Heart right ventricle (tissue), 16 donors: ENCODE measurements around the gene ADAM8. TPM values are rescaled to one million over a fixed set of nuclear protein-coding genes. Genes with fewer than 3 reads are reported as not detected.

Source experiments
- ATAC-seq, 8 donors: fragments of 200-7000 bp; cut with Tn5 transposase; one replicate each; pipeline ENCODE4 v1.9.1; 2020; ENCODE audit warnings: mild to moderate bottlenecking in 8 of 8, moderate library complexity in 8 of 8, moderate number of reproducible peaks in 1 of 8
- DNase-seq, 2 donors: peaks; one replicate each; pipeline ENCODE4 v3.0.0-alpha.2; 2020
- H3K27ac ChIP-seq, 10 donors: fragments of 200-600 bp; sonication (generic) in 2 of 10; one replicate each; pipeline versions ENCODE4 v1.5.0 to v1.8.0; 2020 to 2022; ENCODE audit warnings: mild to moderate bottlenecking in 3 of 10
- H3K27me3 ChIP-seq, 7 donors: fragments of 200-600 bp; one replicate each; pipeline ENCODE4 v1.8.0; 2021 to 2022; ENCODE audit warnings: mild to moderate bottlenecking in 2 of 7
- H3K36me3 ChIP-seq, 9 donors: fragments of 200-600 bp; sonication (generic) in 1 of 9; one replicate each; pipeline versions ENCODE4 v1.5.0 to v1.8.0; 2020 to 2022; ENCODE audit warnings: mild to moderate bottlenecking in 2 of 9
- H3K4me1 ChIP-seq, 9 donors: fragments of 200-600 bp; sonication (generic) in 1 of 9; one replicate each; pipeline versions ENCODE4 v1.5.0 to v1.8.0; 2020 to 2022; ENCODE audit warnings: mild to moderate bottlenecking in 4 of 9
- H3K4me3 ChIP-seq, 10 donors: fragments of 200-600 bp; sonication (generic) in 2 of 10; one replicate each; pipeline versions ENCODE4 v1.5.0 to v1.8.0; 2020 to 2022; ENCODE audit warnings: mild to moderate bottlenecking in 7 of 10, moderate library complexity in 2 of 10
- H3K9me3 ChIP-seq, 11 donors: fragments of 200-600 bp in 10 of 11; sonication (generic) in 2 of 11; one replicate each; pipeline versions ENCODE4 v1.5.0 to v1.8.0; 2013 to 2022; ENCODE audit warnings: mild to moderate bottlenecking in 2 of 11, control low read depth in 1 of 11, moderate library complexity in 1 of 11
- WGBS, 2 donors: extraction: QIAGEN DNeasy Blood & Tissue Kit; methylation state at CpG; one replicate each; pipeline ENCODE4 v1.1.7; 2013; ENCODE audit warnings: inconsistent platforms in 1 of 2; 5-methylcytosine and 5-hydroxymethylcytosine counted together
- intact Hi-C, 10 donors: fragments of 100-400 bp; cut with DNase I; formaldehyde crosslinking; loops; one replicate each; pipeline versions ENCODE4 v1.11.1 to v1.14.2; 2022
- polyA plus RNA-seq, 2 donors: library from polyadenylated mRNA; stranded (reverse); fragments of 200-250 nt; gene quantifications; one replicate each; pipeline ENCODE4 v1.2.3, GENCODE V29; 2013
- total RNA-seq, 10 donors: library from RNA; stranded (reverse); fragmentation: NEBNext Ultra II Directional in 3 of 10; extraction: Animal tissue kit (Norgen Biotek cat#: 25700) in 3 of 10; gene quantifications; one replicate each; pipeline versions ENCODE4 v1.2.1 to v1.2.4, GENCODE V29; 2021 to 2023
- TF ChIP-seq, protein P1 (sequence below), 9 donors: fragments of 200-600 bp; sonication (generic) in 2 of 9; IDR thresholded peaks; one replicate each; pipeline versions ENCODE4 v1.5.0 to v1.8.0; 2021 to 2022; ENCODE audit warnings: antibody characterized with exemption in 9 of 9, mild to moderate bottlenecking in 5 of 9, moderate library complexity in 1 of 9
- donor health status: Arrhythmogenic right ventricular cardiomyopathy.
- donor health status: ischemic (EF 13 %, LVEDD 7.1; RV severe dilation, severe dysfunction).
- donor health status: healthy with polysubstance abuse.
- donor health status: DM: no; HTN: yes; CAD: no.
- donor health status: DM: no; HTN: no; CAD: no.
- donor health status: ischemic (EF 25% LVEDD 6.9; RV normal size, moderate dysfunction).
- donor health status: ischemic (EF 25% LVEDD 5.7; RV mildly dilated, moderate dysfunction).
- donor health status: healthy.
- donor health status: DM: yes; HTN: yes; CAD: no.
- donor health status: Ischemic cardiomyopathy.
- donor health status: ischemic (EF 35%, LVEDD 5.7; RV mildly dilated, moderate dysfunction).
- donor health status: nonischemic (EF 11% LVEDD 7.7; RV severe dilation, severe dysfunction).
- donor health status: DM: yes; HTN: yes; CAD: no.
- donor health status: PGD.
- donor health status: ischemic (EF 29% LVEDD 5.4; RV normal size, mild dysfunction).
- donor health status: nonischemic (EF 23%, LVEDD 6.1; RV moderate dilation, normal function).

ADAM8 gene
- total and polyA plus RNA-seq, 12 donors = 0.88 to 6.5 (median 1.6) TPM

DNA sequence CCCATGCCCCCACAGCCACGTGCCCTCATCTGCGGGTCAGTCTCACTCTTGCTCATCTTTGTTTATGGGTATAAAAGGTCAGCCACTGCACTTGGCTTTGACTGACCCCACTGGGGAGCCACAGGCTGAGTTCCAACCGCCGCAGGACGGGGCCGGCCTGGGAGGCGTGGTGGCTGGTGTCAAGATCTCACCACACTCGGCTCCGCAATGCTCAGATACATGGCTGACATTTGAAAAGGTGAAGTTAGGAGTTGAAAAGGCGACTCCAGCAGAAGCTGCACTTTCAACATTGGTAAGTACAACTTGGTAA lies 17.1 kb upstream of the ADAM8 start:
- H3K27me3 ChIP-seq = no peaks in the 10 kb centered on the region
- peaks cover 2 to 90% (median 80%) of the 10 kb centered on the region in 9 donors for H3K36me3 ChIP-seq
- DNase-seq (no peak), ATAC-seq (peak in 2 of 8 donors; percentile 7 to 16)
- H3K27ac ChIP-seq = peak overlapping the region in 1 of 10 donors; percentile 72
- intact Hi-C loops = no loop called here
- 95% methylated on average over 10 of the region's 10 CpGs for WGBS, 2 donors
- no peak overlapping the region for H3K4me3 ChIP-seq
- no peaks in the 10 kb centered on the region for H3K9me3 ChIP-seq
- peaks cover 0 to 22% (median 0%) of the 10 kb centered on the region in 9 donors for H3K4me1 ChIP-seq
- TF ChIP-seq, protein P1, sequence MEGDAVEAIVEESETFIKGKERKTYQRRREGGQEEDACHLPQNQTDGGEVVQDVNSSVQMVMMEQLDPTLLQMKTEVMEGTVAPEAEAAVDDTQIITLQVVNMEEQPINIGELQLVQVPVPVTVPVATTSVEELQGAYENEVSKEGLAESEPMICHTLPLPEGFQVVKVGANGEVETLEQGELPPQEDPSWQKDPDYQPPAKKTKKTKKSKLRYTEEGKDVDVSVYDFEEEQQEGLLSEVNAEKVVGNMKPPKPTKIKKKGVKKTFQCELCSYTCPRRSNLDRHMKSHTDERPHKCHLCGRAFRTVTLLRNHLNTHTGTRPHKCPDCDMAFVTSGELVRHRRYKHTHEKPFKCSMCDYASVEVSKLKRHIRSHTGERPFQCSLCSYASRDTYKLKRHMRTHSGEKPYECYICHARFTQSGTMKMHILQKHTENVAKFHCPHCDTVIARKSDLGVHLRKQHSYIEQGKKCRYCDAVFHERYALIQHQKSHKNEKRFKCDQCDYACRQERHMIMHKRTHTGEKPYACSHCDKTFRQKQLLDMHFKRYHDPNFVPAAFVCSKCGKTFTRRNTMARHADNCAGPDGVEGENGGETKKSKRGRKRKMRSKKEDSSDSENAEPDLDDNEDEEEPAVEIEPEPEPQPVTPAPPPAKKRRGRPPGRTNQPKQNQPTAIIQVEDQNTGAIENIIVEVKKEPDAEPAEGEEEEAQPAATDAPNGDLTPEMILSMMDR (IDR thresholded peaks at IDR 0.05) = no peak

DNA sequence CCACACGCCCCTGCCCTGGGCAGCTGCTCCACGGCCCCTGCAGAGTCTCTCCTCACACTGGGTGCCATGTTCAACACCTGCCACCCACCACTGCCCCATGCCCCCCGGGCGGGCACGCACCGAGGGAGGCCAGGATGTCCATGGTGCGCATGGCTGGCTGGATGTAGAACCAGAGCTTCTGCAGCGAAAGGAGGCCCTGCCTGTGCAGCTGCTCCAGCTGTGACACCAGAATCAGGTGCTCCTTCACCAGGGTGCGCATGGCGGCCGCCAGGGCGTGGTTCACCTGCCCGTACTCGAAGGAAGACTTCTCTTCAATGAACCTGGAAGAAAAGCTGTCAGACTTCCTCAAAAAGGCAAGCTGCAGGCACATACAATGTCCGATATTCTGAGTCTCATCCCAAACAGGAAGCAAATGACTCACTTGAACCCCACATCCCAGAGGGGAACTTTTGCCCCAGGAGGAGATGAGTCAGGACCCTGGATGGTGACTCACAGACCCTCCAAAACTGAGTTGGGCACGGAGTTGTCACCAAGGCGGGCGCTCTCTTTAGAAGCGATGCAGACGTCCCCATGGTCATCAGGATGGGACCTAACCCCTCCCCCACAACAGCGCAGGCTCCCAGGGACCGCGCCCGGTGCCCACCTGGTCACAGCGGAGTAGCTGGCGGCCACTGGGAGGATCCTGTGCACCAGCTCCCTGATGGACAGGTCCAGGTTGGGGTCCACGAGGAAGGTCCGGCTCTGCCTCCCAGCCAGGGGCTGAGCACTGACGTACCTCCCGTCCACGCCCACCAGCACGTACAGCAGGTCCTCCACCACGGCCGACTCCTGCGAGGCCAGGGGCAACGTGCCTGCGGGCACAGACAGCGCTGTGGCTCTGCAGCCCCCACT lies 16.5 kb upstream of the ADAM8 start:
- DNase-seq (no peak), ATAC-seq (peak in 4 of 8 donors; percentile 13 to 30 (median 24))
- Histone ChIP-seq H3K36me3 (peaks cover 5 to 90% (median 80%) of the 10 kb centered on the region in 9 donors), H3K4me1 (peaks cover 0 to 22% (median 0%) of the 10 kb centered on the region in 9 donors), H3K4me3 (no peak overlapping the region), H3K27me3 (no peaks in the 10 kb centered on the region), H3K27ac (peak overlapping the region in 1 of 10 donors; percentile 72), H3K9me3 (no peaks in the 10 kb centered on the region)
- intact Hi-C loops = no loop called here
- TF ChIP-seq, protein P1 (IDR thresholded peaks at IDR 0.05) = no peak
- 94 to 96% methylated on average over 38 of the region's 38 CpGs for WGBS, 2 donors

DNA sequence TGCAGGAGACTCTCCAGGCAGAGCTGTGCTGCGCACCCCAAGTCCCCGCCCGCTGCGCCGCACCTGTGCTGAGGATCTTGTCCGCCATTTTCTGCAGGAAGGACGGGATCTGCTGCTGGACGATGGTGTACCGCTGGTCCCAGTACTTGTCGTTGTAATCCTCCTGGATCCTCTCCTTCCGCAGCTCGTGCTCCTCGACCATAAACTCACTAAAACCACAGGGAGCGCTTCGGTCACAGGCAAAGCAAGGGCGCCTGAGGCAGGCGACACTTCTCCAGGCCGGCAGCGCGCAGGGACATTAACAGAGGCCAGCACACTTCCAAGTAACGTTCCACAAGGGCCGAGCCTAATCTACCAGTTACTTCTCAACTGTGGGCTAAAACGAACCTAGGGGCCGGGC lies 13.1 kb upstream of the ADAM8 start:
- Histone ChIP-seq H3K4me1 (peaks cover 0 to 17% (median 0%) of the 10 kb centered on the region in 9 donors), H3K27me3 (no peaks in the 10 kb centered on the region), H3K36me3 (peaks cover 9 to 90% (median 80%) of the 10 kb centered on the region in 9 donors), H3K9me3 (no peaks in the 10 kb centered on the region), H3K4me3 (no peak overlapping the region), H3K27ac (no peak overlapping the region)
- DNase-seq (no peak), ATAC-seq (no peak)
- intact Hi-C loops = no loop called here
- TF ChIP-seq, protein P1 (IDR thresholded peaks at IDR 0.05) = no peak
- WGBS, 2 donors = 95 to 97% methylated on average over 24 of the region's 24 CpGs

DNA sequence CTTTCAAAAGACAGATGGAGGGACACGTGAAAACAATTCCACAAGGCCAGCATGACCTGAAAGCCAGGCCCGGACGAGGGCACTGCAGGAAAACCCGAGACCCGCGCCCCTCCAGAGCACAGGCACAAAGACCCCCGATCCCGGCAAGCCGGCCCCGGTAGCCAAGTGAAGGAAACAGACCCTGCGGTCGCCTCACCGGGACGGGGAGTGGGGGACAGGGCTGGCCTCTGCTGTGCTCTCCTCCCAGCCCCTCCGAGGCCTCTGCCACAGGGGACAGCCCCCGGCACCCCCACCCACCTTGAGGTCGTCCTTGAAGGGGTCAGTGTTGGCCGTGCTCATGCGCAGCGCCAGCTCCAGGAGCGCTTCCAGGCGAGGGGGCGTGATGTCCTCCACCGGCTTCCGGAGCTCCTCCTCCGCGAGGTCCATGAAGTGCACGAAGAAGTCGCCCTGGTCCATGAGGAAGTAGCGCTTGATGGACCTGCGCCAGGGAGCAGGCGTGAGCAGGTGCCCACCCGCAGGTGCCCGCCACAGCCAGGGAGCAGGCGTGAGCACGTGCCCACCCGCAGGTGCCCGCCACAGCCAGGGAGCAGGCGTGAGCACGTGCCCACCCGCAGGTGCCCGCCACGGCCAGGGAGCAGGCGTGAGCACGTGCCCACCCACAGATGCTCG lies 11.3 kb upstream of the ADAM8 start:
- Histone ChIP-seq H3K36me3 (peaks cover 13 to 90% (median 83%) of the 10 kb centered on the region in 9 donors), H3K27me3 (no peaks in the 10 kb centered on the region), H3K4me1 (peaks cover 0 to 5% (median 0%) of the 10 kb centered on the region in 9 donors), H3K9me3 (no peaks in the 10 kb centered on the region), H3K27ac (no peak overlapping the region), H3K4me3 (no peak overlapping the region)
- ATAC-seq = peak in 1 of 8 donors; percentile 49
- no peak for DNase-seq
- TF ChIP-seq, protein P1 (IDR thresholded peaks at IDR 0.05) = no peak
- 95% methylated on average over 46 of the region's 46 CpGs for WGBS, 2 donors
- intact Hi-C loops = no loop called here
